Epithelial cell of esophagus (primary cell): Measurements from ENCODE around the gene CFAP73.

ENCODE experiments used
- DNase-seq: peaks from one replicate; pipeline ENCODE4 v3.0.0; 2010; ENCODE audit warnings: low read depth
- H3K4me3 ChIP-seq: 2 replicates; pipeline ENCODE4 v1.5.1; 2011; ENCODE audit warnings: mild to moderate bottlenecking, low read length, control low read depth
- CTCF ChIP-seq: IDR thresholded peaks from 2 replicates; pipeline ENCODE4 v1.5.1; 2011; ENCODE audit warnings: low read depth, mild to moderate bottlenecking, low read length, control low read depth, inconsistent platforms; ENCODE audit not compliant: insufficient read depth; ENCODE audit errors: missing control alignments

The CFAP73 gene

GRCh38 chr12:113189361-113189760 lies 39.8 kb downstream of the CFAP73 start:
- no peak for TF ChIP-seq CTCF
- peak; percentile 81 for DNase-seq
- H3K4me3 ChIP-seq = no peak overlapping the region

- DNase-seq = peak; percentile 25
- H3K4me3 ChIP-seq = no peak overlapping the region
- TF ChIP-seq CTCF = no peak
Observed at GRCh38 chr12:113190761-113191160, 41.2 kb downstream of the CFAP73 start.

GRCh38 chr12:113191227-113191626 lies 41.7 kb downstream of the CFAP73 start:
- H3K4me3 ChIP-seq = no peak overlapping the region
- TF ChIP-seq CTCF = no peak
- DNase-seq = no peak

GRCh38 chr12:113194971-113195391 lies 45.5 kb downstream of the CFAP73 start:
- DNase-seq = no peak
- no peak overlapping the region for H3K4me3 ChIP-seq
- no peak for TF ChIP-seq CTCF

- no peak overlapping the region for H3K4me3 ChIP-seq
- no peak for TF ChIP-seq CTCF
- DNase-seq = no peak
Observed at GRCh38 chr12:113195598-113195997, 46.1 kb downstream of the CFAP73 start.

- no peak for DNase-seq
- TF ChIP-seq CTCF = no peak
Observed at GRCh38 chr12:113196582-113196981, 47.1 kb downstream of the CFAP73 start.

GRCh38 chr12:113196990-113197389 lies 47.5 kb downstream of the CFAP73 start:
- H3K4me3 ChIP-seq = no peak overlapping the region
- peak; percentile 82 for DNase-seq
- TF ChIP-seq CTCF = peak; percentile 74

More at GRCh38 chr12:113196582-113196981, 47.1 kb downstream of the CFAP73 start:
- H3K4me3 ChIP-seq = no peak overlapping the region
